ENCODE results near the gene LMBRD2. TPM values are rescaled to one million over a fixed set of nuclear protein-coding genes. Genes with fewer than 3 reads are reported as not detected.
A peak's percentile ranks its signal among the peaks of the same experiment; 100 is the strongest.

Gene LMBRD2
- total RNA-seq, 1 donor: 13.8 TPM

DNA sequence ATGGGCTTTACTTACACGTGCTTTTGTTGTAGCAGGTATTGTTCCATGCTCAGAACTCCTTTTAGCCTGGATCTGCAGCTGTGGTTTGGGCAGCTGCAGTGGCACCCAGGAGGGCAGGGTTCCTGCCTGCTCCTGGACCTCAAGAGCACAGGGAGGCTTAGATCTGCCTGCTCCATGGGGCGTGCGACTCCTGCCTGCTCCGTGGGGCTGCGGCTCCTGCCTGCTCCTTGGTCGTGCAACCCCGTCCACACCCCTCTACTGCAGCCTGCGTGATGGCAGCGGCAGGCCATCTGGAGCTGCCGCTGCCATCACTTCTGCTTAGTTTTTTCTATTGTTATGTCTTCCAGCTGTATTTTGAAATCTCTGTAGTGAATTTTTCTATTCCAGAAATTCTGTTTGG is 73.3 kb downstream of the LMBRD2 start:
- Histone ChIP-seq H2AFZ (ENCODE audit: low read length) (no peak overlapping the region), H3K36me3 (ENCODE audit: insufficient read depth, low read length) (no peaks in the 10 kb centered on the region), H4K20me1 (ENCODE audit: insufficient read depth, low read length) (no peaks in the 10 kb centered on the region), H3K27me3 (ENCODE audit: insufficient read depth, low read length) (peaks cover 13% of the 10 kb centered on the region), H3K27ac (ENCODE audit: low read depth, low read length) (no peak overlapping the region), H3K4me3 (ENCODE audit: insufficient read depth, low read length) (no peak overlapping the region), H3K79me2 (ENCODE audit: insufficient read depth, low read length) (no peaks in the 10 kb centered on the region), H3K4me2 (ENCODE audit: insufficient read depth, low read length) (no peak overlapping the region), H3K4me1 (ENCODE audit: insufficient read depth, low read length) (no peaks in the 10 kb centered on the region), H3K9me3 (ENCODE audit: low read depth, low read length) (no peaks in the 10 kb centered on the region)
- no peak for DNase-seq (ENCODE audit: insufficient read length, low spot score, missing footprints)
- TF ChIP-seq, protein P1, sequence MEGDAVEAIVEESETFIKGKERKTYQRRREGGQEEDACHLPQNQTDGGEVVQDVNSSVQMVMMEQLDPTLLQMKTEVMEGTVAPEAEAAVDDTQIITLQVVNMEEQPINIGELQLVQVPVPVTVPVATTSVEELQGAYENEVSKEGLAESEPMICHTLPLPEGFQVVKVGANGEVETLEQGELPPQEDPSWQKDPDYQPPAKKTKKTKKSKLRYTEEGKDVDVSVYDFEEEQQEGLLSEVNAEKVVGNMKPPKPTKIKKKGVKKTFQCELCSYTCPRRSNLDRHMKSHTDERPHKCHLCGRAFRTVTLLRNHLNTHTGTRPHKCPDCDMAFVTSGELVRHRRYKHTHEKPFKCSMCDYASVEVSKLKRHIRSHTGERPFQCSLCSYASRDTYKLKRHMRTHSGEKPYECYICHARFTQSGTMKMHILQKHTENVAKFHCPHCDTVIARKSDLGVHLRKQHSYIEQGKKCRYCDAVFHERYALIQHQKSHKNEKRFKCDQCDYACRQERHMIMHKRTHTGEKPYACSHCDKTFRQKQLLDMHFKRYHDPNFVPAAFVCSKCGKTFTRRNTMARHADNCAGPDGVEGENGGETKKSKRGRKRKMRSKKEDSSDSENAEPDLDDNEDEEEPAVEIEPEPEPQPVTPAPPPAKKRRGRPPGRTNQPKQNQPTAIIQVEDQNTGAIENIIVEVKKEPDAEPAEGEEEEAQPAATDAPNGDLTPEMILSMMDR (IDR thresholded peaks at IDR 0.05; ENCODE audit: extremely low read depth, low read depth, low read length): no peak

DNA sequence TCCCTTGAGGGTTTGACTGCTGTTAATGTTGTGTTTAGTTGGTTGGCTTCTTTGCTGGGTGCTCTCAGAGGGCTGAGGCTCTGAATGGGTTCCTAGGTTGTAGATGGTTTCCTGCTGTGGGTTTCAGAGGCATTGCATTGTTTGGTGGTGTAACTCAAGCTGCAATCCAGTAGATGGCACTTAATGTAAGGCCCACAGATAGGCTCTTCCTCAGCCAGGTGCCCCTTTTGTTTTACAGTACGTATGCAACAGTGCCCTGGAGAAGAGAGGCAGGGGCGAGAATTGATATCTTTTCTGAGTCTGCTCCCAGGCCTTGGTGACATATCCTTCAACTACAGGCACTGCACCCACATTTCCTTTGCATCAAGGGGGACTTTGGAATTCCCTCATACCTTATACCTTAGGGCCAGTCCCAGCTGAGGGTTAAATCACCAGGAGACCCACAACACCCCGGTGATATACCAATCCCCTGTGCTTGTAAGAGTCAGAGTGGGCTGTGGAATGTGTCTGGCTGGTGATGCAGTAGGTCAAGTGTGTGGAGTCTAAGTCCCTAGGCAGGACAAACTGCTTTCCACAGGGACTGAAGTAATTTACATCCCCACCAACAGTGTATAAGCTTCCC is 78.0 kb downstream of the LMBRD2 start:
- DNase-seq (ENCODE audit: insufficient read length, low spot score, missing footprints): no peak
- H2AFZ ChIP-seq (ENCODE audit: low read length): no peak overlapping the region
- no peaks in the 10 kb centered on the region for H3K79me2 ChIP-seq (ENCODE audit: insufficient read depth, low read length)
- no peak overlapping the region for H3K27ac ChIP-seq (ENCODE audit: low read depth, low read length)
- no peaks in the 10 kb centered on the region for H3K4me1 ChIP-seq (ENCODE audit: insufficient read depth, low read length)
- H3K36me3 ChIP-seq (ENCODE audit: insufficient read depth, low read length): no peaks in the 10 kb centered on the region
- no peak overlapping the region for H3K4me2 ChIP-seq (ENCODE audit: insufficient read depth, low read length)
- no peaks in the 10 kb centered on the region for H4K20me1 ChIP-seq (ENCODE audit: insufficient read depth, low read length)
- peaks cover 21% of the 10 kb centered on the region for H3K27me3 ChIP-seq (ENCODE audit: insufficient read depth, low read length)
- no peak overlapping the region for H3K4me3 ChIP-seq (ENCODE audit: insufficient read depth, low read length)
- H3K9me3 ChIP-seq (ENCODE audit: low read depth, low read length): no peaks in the 10 kb centered on the region
- TF ChIP-seq, protein P1 (IDR thresholded peaks at IDR 0.05; ENCODE audit: extremely low read depth, low read depth, low read length): peak; percentile 30

DNA sequence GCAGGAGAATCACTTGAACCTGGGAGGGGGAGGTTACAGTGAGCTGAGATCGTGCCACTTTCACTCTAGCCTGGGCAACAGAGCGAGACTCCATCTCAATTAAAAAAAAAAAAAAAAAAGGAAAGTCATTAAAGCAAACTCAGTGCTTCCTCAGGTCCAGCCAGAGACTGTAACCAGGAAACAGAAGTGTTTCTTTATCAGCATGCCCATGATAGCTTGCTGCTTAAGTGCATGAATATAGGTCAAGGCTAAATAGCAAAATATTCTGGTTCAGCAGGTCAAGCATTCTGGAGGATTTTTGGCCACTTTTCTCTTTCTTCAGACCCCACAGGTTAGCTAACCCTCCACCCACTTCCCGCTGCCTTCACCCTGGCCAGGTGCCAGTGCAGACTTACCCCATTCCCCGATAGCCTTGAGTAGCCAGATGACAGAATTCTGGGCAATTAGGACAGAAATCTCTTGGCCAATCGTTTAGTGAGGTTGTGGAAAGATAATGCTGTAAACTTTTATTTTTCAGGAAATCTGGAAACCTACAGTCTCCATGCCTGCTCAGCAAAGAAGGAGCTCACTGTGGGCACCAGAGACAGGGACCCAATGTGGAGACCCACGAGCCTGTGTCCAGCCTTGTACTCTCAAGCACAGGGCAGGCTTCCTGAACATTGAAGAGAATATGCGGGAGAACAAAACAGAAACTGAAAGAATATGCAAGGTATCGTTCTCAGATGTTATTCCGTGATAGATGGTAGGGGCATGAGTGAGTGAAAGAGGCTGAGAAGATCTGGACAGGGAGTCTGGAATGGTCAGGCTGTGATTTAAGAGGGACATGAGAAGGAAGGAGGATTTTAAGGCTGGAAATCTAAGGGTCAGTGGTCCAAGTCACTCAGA is 80.8 kb downstream of the LMBRD2 start:
- Histone ChIP-seq H3K27me3 (ENCODE audit: insufficient read depth, low read length) (peaks cover 30% of the 10 kb centered on the region), H3K36me3 (ENCODE audit: insufficient read depth, low read length) (no peaks in the 10 kb centered on the region), H3K79me2 (ENCODE audit: insufficient read depth, low read length) (no peaks in the 10 kb centered on the region), H2AFZ (ENCODE audit: low read length) (peak overlapping the region; percentile 65), H3K27ac (ENCODE audit: low read depth, low read length) (no peak overlapping the region), H3K4me3 (ENCODE audit: insufficient read depth, low read length) (peak overlapping the region; percentile 62), H3K9me3 (ENCODE audit: low read depth, low read length) (no peaks in the 10 kb centered on the region), H4K20me1 (ENCODE audit: insufficient read depth, low read length) (no peaks in the 10 kb centered on the region), H3K4me1 (ENCODE audit: insufficient read depth, low read length) (no peaks in the 10 kb centered on the region), H3K4me2 (ENCODE audit: insufficient read depth, low read length) (peak overlapping the region; percentile 58)
- no peak for DNase-seq (ENCODE audit: insufficient read length, low spot score, missing footprints)
- TF ChIP-seq, protein P1 (IDR thresholded peaks at IDR 0.05; ENCODE audit: extremely low read depth, low read depth, low read length): no peak

DNA sequence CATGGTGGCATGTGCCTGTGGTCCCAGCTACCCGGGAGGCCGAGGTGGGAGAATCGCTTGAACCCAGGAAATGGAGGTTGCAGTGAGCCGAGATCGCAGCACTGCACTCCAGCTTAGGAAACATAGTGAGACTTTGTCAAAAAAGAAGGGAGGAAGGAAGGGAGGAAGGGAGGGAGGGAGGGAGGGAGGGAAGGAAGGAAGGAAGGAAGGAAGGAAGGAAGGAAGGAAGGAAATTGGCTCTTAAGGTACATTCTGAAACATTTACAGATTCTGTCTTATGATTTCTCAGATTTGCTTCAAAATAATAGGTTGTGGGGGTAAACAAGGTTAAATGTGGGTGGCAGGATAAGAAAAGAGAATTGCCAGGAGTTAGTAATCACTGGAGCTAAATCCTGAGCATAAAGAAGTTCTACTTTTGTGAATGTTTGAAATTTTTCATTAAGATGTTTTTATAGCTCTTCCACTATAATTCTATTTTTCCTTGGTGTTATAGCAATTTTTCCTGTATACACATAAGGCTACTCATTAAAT is 82.9 kb downstream of the LMBRD2 start:
- no peak for DNase-seq (ENCODE audit: insufficient read length, low spot score, missing footprints)
- no peaks in the 10 kb centered on the region for H3K9me3 ChIP-seq (ENCODE audit: low read depth, low read length)
- H3K4me2 ChIP-seq (ENCODE audit: insufficient read depth, low read length): no peak overlapping the region
- no peak overlapping the region for H3K4me3 ChIP-seq (ENCODE audit: insufficient read depth, low read length)
- H3K79me2 ChIP-seq (ENCODE audit: insufficient read depth, low read length): no peaks in the 10 kb centered on the region
- H4K20me1 ChIP-seq (ENCODE audit: insufficient read depth, low read length): no peaks in the 10 kb centered on the region
- H2AFZ ChIP-seq (ENCODE audit: low read length): no peak overlapping the region
- no peaks in the 10 kb centered on the region for H3K36me3 ChIP-seq (ENCODE audit: insufficient read depth, low read length)
- peaks cover 38% of the 10 kb centered on the region for H3K27me3 ChIP-seq (ENCODE audit: insufficient read depth, low read length)
- TF ChIP-seq, protein P1 (IDR thresholded peaks at IDR 0.05; ENCODE audit: extremely low read depth, low read depth, low read length): no peak
- H3K27ac ChIP-seq (ENCODE audit: low read depth, low read length): no peak overlapping the region
- no peaks in the 10 kb centered on the region for H3K4me1 ChIP-seq (ENCODE audit: insufficient read depth, low read length)

Measured in osteoblast (primary cell).